Stimulated activated CD4-positive, alpha-beta T cell treated with anti-CD3 and anti-CD28 coated beads, Interleukin-1b, Interleukin-23, amount 100 ng/mL, for 1 hour (primary cell): ENCODE results near the gene NOP10.

Experiments used
- DNase-seq, 2 donors: peaks; one replicate each; pipeline ENCODE4 v3.0.0-alpha.2; 2020; ENCODE audit warnings: low read depth in 2 of 2

Gene NOP10

GRCh38 chr15:34332553-34333120 is 10.3 kb downstream of the NOP10 start:
- DNase-seq, result no peak

GRCh38 chr15:34331809-34332208 is 11.1 kb downstream of the NOP10 start:
- no peak for DNase-seq

GRCh38 chr15:34330279-34330678 is 12.7 kb downstream of the NOP10 start:
- DNase-seq, result no peak

GRCh38 chr15:34329006-34329405 is 13.9 kb downstream of the NOP10 start:
- DNase-seq, result no peak

GRCh38 chr15:34327906-34328305 is 15.0 kb downstream of the NOP10 start:
- no peak for DNase-seq

- DNase-seq, result no peak
These were observed 17.6 kb downstream of the NOP10 start for GRCh38 chr15:34325368-34325767.

GRCh38 chr15:34324933-34325332 is 18.0 kb downstream of the NOP10 start:
- DNase-seq, result no peak

- DNase-seq, result no peak
These were observed 19.7 kb downstream of the NOP10 start for GRCh38 chr15:34323217-34323616.

- no peak for DNase-seq
These were observed 24.5 kb downstream of the NOP10 start for GRCh38 chr15:34318277-34319079.

GRCh38 chr15:34314491-34315490 is 28.1 kb downstream of the NOP10 start:
- no peak for DNase-seq

GRCh38 chr15:34311563-34311962 is 31.4 kb downstream of the NOP10 start:
- DNase-seq, result no peak

GRCh38 chr15:34304613-34305012 is 38.3 kb downstream of the NOP10 start:
- no peak for DNase-seq

- DNase-seq, result no peak
These were observed 41.9 kb downstream of the NOP10 start for GRCh38 chr15:34301058-34301457.

GRCh38 chr15:34297059-34297458 is 45.9 kb downstream of the NOP10 start:
- no peak for DNase-seq

GRCh38 chr15:34292621-34293020 is 50.3 kb downstream of the NOP10 start:
- no peak for DNase-seq
